ENCODE results near the gene DMD. TPM values are rescaled to one million over a fixed set of nuclear protein-coding genes. Genes with fewer than 3 reads are reported as not detected.

The DMD gene
- total and polyA plus RNA-seq, 4 donors, result 3.9 to 73.8 (median 11.2) TPM

DNA sequence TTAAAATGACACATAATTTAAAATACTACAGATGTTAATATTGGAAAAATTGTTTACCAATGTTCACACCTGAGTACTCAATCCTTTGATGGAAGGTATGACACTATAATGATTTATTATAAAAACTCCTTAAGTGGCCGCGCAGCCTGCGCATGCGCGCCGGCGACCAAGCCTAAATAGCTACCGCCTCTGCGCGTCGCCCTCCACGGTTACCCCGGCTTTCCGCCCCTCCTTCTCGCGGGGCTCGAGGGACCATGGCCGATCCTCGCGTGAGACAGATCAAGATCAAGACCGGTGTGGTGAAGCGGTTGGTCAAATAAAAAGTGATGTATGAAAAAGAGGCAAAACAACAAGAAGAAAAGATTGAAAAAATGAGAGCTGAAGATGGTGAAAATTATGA, 170.2 kb downstream of the DMD start:
- Histone ChIP-seq H3K27me3 (ENCODE audit: control insufficient read depth in 3 of 3, insufficient read depth in 3 of 3, low read length in 2 of 3) (no peaks in the 10 kb centered on the region), H3K9ac (ENCODE audit: insufficient read depth in 1 of 2, low read length in 2 of 2) (no peak overlapping the region), H3K4me1 (ENCODE audit: control insufficient read depth in 5 of 5, insufficient read depth in 5 of 5, low read length in 5 of 5) (no peaks in the 10 kb centered on the region), H3K36me3 (ENCODE audit: control insufficient read depth in 4 of 4, insufficient read depth in 4 of 4, low read length in 4 of 4) (no peaks in the 10 kb centered on the region), H3K4me3 (no peak overlapping the region), H3K9me3 (ENCODE audit: control insufficient read depth in 4 of 4, insufficient read depth in 3 of 4, low read length in 3 of 4) (no peaks in the 10 kb centered on the region), H3K27ac (ENCODE audit: low read depth in 1 of 2, low read length in 1 of 2) (no peak overlapping the region)
- DNase-seq (no peak), ATAC-seq (ENCODE audit: insufficient read depth, low FRiP score) (no peak)
- TF ChIP-seq, protein P1, sequence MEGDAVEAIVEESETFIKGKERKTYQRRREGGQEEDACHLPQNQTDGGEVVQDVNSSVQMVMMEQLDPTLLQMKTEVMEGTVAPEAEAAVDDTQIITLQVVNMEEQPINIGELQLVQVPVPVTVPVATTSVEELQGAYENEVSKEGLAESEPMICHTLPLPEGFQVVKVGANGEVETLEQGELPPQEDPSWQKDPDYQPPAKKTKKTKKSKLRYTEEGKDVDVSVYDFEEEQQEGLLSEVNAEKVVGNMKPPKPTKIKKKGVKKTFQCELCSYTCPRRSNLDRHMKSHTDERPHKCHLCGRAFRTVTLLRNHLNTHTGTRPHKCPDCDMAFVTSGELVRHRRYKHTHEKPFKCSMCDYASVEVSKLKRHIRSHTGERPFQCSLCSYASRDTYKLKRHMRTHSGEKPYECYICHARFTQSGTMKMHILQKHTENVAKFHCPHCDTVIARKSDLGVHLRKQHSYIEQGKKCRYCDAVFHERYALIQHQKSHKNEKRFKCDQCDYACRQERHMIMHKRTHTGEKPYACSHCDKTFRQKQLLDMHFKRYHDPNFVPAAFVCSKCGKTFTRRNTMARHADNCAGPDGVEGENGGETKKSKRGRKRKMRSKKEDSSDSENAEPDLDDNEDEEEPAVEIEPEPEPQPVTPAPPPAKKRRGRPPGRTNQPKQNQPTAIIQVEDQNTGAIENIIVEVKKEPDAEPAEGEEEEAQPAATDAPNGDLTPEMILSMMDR (IDR thresholded peaks at IDR 0.05; ENCODE audit: control extremely low read depth, extremely low read depth), result no peak
- WGBS, 2 donors, result 92 to 98% methylated on average over 22 of the region's 22 CpGs

DNA sequence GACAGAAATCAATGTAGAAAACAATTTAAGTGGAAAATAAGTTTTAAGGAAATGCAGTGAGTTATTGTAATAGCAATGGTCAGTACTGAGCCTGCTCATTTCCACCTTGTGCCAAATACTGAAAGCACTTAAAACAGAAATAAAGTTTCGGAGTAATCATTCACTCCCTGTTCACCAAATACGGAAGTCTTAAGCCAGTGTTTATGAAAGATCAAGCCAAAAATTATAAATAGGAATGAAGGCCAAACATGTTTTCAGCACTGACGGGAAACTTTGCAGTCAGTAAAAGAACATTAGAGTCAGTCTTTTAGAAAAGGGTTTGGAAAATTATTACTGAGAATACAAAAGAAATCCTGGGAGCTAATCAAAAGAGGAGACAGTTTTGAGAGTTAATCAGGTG, 178.6 kb downstream of the DMD start:
- Histone ChIP-seq H3K4me3 (no peak overlapping the region), H3K4me1 (ENCODE audit: control insufficient read depth in 5 of 5, insufficient read depth in 5 of 5, low read length in 5 of 5) (no peaks in the 10 kb centered on the region), H3K27ac (ENCODE audit: low read depth in 1 of 2, low read length in 1 of 2) (no peak overlapping the region), H3K36me3 (ENCODE audit: control insufficient read depth in 4 of 4, insufficient read depth in 4 of 4, low read length in 4 of 4) (no peaks in the 10 kb centered on the region), H3K27me3 (ENCODE audit: control insufficient read depth in 3 of 3, insufficient read depth in 3 of 3, low read length in 2 of 3) (no peaks in the 10 kb centered on the region), H3K9me3 (ENCODE audit: control insufficient read depth in 4 of 4, insufficient read depth in 3 of 4, low read length in 3 of 4) (no peaks in the 10 kb centered on the region), H3K9ac (ENCODE audit: insufficient read depth in 1 of 2, low read length in 2 of 2) (no peak overlapping the region)
- TF ChIP-seq, protein P1 (IDR thresholded peaks at IDR 0.05; ENCODE audit: control extremely low read depth, extremely low read depth), result no peak
- 73% methylated on average over 3 of the region's 3 CpGs for WGBS, 2 donors
- peak in 2 of 3 donors; percentile 2 to 49 for DNase-seq
- no peak for ATAC-seq (ENCODE audit: insufficient read depth, low FRiP score)

DNA sequence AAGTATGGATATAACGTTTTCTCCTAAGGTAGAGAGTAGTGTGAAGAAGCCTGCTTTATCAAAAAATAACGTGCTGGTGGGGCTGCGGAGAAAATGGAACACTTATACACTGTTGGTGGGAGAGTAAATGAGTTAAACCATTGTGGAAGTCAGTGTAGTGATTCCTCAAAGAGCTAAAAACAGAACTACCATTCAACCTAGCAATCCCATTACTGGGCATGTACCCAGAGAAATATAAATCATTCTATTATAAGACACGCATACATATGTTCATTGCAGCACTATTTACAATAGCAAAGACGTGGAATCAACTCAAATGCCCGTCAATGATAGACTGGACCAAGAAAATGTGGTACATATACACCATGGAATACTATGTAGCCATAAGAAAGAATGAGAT, 196.4 kb downstream of the DMD start:
- 74 to 86% methylated on average over 6 of the region's 6 CpGs for WGBS, 2 donors
- no peak overlapping the region for H3K9ac ChIP-seq (ENCODE audit: insufficient read depth in 1 of 2, low read length in 2 of 2)
- ATAC-seq (ENCODE audit: insufficient read depth, low FRiP score), result no peak

DNA sequence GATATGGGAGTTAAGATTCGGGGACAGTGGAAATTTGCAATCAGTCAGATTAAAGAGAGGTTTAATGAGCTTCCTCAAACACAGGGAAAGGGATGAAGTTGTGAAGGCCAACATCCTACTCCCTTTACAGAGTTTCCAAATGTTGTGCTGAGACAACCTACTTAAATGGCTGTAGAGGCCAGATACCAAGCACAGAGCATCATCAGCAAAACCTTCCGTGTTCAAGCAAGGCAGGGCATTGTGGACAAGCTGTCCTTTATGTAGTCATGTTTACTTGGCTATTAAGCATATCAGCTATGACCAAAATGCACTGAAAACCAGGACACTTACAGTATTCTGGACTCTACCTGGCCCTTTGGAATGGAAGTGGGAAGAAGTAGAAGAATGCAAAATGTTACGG, 197.3 kb downstream of the DMD start:
- Histone ChIP-seq H3K4me3 (no peak overlapping the region), H3K27ac (ENCODE audit: low read depth in 1 of 2, low read length in 1 of 2) (no peak overlapping the region), H3K9ac (ENCODE audit: insufficient read depth in 1 of 2, low read length in 2 of 2) (no peak overlapping the region), H3K9me3 (ENCODE audit: control insufficient read depth in 4 of 4, insufficient read depth in 3 of 4, low read length in 3 of 4) (no peaks in the 10 kb centered on the region), H3K36me3 (ENCODE audit: control insufficient read depth in 4 of 4, insufficient read depth in 4 of 4, low read length in 4 of 4) (no peaks in the 10 kb centered on the region), H3K27me3 (ENCODE audit: control insufficient read depth in 3 of 3, insufficient read depth in 3 of 3, low read length in 2 of 3) (no peaks in the 10 kb centered on the region), H3K4me1 (ENCODE audit: control insufficient read depth in 5 of 5, insufficient read depth in 5 of 5, low read length in 5 of 5) (no peaks in the 10 kb centered on the region)
- TF ChIP-seq, protein P1 (IDR thresholded peaks at IDR 0.05; ENCODE audit: control extremely low read depth, extremely low read depth), result no peak
- 81 to 91% methylated on average over 3 of the region's 3 CpGs for WGBS, 2 donors
- no peak for ATAC-seq (ENCODE audit: insufficient read depth, low FRiP score)
- DNase-seq, result no peak

More for the DNA sequence above, 196.4 kb downstream of the DMD start:
- Histone ChIP-seq H3K36me3 (ENCODE audit: control insufficient read depth in 4 of 4, insufficient read depth in 4 of 4, low read length in 4 of 4) (no peaks in the 10 kb centered on the region), H3K27me3 (ENCODE audit: control insufficient read depth in 3 of 3, insufficient read depth in 3 of 3, low read length in 2 of 3) (no peaks in the 10 kb centered on the region), H3K4me1 (ENCODE audit: control insufficient read depth in 5 of 5, insufficient read depth in 5 of 5, low read length in 5 of 5) (no peaks in the 10 kb centered on the region), H3K27ac (ENCODE audit: low read depth in 1 of 2, low read length in 1 of 2) (no peak overlapping the region), H3K4me3 (no peak overlapping the region), H3K9me3 (ENCODE audit: control insufficient read depth in 4 of 4, insufficient read depth in 3 of 4, low read length in 3 of 4) (no peaks in the 10 kb centered on the region)
- TF ChIP-seq, protein P1 (IDR thresholded peaks at IDR 0.05; ENCODE audit: control extremely low read depth, extremely low read depth), result no peak
- no peak for DNase-seq

Measured in lung (tissue), 12 donors.